Kasumi-1 (cell line): ENCODE results near the gene CNRIP1.
"Not testable (repeated sequence)": the region's sequence is repeated elsewhere in the genome, so short reads cannot be mapped to it uniquely, and the experiment has no call there.

Experiments
- DNase-seq, 2 experiments: peaks; one replicate each; lab custom pipeline; 2025; lab: John Stamatoyannopoulos, UW

CNRIP1 gene, protein sequence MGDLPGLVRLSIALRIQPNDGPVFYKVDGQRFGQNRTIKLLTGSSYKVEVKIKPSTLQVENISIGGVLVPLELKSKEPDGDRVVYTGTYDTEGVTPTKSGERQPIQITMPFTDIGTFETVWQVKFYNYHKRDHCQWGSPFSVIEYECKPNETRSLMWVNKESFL

DNA sequence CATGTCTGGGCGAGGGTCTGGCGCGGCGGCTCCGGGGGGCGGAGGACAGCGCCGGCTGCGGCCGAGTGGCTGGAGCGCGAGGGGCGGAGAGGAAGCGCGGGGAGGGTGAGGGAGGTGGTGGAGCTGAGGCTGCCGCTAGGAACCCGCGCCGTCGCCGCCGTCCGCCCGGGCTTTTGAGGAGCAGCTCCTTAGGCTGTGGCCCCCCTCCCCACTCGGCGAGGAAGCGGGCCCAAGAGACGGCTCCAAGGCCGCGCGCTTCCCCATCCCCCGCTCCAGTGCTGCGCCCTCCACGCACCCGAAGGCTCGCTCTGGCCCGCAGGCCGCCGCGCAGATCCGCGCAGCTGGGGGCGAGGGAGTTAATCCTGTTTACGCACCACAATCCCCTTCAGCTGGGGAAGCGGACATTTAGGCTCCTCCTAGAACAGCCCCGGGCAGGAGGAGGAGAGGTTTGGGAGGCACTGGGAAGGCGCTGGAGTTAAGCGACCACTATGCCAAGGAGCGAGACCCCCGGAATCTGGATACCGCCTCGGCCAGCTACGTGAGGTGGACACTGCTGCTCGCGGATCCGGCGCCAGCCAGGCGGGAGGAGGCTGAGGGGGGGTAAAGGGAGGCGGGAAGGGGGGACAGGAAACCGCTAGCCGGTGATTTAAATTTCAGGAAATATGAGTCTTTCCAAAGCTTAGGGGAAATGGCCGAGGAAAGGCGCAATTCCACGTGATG is at the start of gene CNRIP1:
Gene CNRIP1, minus strand, starts transcription at position 552 of the 720 bp plus-strand sequence. Its CDS starts 549 bp downstream, at position 3.
- peak; percentile 15 to 45 for DNase-seq

DNA sequence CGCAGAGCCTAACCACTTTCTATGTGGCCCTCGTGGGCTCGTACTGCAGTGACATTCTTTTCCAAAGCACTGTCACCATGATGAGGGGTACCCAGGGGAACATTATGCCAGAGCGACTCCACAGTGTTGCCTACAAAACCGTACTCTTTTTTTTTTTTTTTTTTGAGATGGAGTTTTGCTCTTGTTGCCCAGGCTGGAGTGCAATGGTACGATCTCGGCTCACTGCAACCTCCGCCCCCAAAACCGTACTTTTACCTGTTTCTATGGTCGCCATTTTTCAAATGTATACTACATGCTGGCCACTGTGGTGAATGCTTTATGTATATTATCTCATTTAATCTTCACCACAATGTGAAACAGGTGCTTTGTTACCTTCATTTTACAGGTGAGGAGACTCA is 49.6 kb upstream of the CNRIP1 start:
- no peak for DNase-seq

DNA sequence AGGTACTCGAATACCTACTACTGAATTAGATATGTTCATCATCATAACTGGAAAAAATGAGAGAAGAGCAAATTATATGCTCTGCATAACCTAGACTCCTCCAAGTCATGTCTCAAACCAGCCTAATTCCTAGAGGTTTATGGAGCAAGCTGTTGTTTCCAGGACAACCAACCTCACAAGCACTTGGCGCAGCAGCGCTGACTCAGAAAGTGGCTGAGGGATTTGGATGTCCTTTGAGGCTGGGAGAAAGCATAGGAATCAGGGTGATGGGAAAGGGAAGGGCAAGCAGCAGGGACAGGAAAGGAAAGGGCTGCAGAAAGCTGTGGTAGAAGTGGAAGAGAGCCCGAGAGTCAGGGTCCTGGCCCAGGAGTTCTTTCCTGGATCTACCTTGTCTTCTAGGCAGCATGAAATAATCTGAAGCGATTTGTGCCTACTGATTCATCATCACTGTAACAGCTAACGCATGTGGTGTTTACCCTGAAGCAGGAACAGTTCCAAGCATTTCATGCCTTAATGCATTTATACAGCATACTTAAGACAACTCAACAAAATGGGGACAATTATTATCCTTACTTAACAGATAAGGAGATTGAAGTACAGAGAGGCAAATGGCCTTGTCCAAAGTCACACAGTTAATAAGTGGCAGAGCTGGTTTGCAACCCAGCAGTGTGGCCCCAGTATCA is 49.0 kb upstream of the CNRIP1 start:
- peak in 1 of 2 experiments; percentile 10 for DNase-seq

DNA sequence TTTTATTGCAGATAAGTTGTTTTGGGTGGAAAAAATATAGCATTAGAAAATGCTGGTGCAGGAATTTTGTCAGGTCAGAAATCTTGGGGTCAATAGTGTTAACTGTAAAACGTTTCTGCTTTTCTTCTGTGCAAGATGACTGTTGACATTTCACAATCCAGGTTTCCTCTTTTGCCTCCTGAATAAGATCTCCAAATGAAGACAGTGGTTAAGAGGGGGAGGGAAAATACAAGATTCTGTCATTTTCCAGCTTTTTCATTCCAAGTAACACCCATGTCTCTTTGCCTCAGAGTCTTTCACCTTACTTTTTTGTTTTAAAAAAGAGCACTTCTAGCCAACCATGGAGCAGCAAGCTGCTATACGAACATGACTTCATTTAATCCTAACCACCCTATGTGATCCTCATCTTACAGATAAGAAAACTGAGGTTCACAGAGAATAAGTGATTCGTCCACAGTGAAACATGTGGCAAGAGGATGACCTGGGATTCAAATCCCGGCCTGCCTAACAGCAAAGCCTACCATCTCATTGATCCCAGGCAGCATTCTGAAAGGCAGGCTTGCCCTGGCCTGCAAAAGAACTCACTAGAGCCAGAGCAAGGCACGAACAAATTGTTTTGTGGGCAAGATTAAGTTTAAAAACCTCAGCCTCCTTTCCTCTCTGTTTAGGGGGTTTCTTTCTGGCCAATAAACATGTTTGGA is 48.4 kb upstream of the CNRIP1 start:
- peak; percentile 86 to 91 for DNase-seq

DNA sequence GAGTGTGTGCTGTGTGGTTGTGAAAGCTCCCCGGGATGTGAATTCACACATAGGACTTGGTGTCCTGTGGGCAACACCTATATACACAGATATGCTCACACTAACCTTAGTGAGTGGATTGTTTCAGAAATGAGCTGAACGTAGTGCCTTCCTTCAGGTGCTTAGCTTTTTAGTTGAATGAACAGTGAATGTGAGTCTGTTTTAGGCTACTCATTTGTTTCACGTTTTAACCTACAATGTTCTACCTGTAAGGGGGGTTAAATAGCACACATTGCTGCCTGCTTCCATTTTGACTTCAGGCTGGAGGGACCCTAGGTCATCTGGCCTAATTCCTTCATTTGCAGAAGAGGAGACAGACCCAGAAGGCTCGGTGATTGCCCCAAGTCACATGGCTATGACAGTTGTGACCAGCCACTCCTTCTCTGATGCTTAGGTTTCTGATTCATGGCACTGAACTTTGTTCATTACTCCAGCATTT is 46.4 kb upstream of the CNRIP1 start:
- peak; percentile 52 to 71 for DNase-seq

DNA sequence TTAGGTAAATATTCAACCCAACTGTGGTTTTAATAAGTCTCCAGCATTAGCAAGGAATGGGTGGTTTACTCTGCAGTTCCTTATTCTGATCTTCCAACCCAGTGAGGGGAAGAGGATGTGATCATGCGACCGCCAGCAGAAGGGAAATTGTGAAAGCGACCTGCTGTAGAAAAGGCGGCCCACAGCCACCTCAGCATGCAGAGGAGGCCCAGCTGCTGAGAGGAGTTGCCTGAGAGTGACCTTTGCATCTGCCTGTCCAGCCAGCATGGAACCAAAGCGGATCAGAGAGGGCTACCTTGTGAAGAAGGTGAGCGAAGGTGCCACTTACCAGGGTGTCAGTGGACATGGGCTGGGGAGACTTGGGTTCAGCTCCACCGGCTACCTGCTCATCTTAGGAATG is 45.3 kb upstream of the CNRIP1 start, which contains the start of gene PLEK:
Gene PLEK, plus strand, starts transcription at position 196 of the 400 bp plus-strand sequence. Its CDS starts 70 bp downstream, at position 266.
- peak; percentile 97 to 98 for DNase-seq

DNA sequence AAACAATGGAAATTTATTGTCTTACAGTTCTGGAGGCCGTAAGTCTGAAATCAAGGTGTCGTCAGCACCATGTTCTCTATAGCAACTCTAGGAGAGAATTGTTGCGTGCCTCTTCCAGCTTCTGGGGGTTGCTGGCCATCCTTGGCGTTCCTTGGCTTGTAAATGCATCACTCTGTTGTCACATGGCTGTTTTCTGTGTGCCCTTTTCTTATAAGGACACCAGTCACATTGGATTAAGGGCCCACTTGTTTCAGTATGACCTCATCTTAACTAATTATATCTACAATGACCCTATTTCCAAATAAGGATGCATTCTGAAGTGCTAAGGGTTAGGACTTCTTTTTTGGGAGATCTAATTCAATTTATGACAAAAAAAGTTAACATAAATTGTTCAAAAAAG is 44.0 kb upstream of the CNRIP1 start:
- no peak for DNase-seq

DNA sequence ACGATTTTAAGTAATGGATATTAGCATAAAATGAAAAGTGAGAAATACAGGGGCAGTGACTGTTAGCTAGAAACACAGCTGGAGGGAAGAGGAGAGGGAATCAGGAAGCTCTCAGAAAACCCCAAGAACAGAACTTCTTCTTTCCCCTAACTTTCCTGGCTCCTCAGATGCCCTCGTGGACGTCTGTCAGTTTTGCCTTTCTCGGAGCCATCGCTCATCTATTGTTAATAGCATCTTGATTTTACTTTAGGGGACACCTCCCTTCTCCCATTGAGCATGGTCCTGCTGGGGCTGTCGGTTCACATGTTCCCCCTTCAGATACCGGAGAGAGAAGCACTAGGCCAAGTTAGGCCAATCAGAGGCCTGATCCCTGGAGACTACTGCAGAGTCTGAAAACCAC is 43.0 kb upstream of the CNRIP1 start:
- DNase-seq: peak; percentile 67 to 79

DNA sequence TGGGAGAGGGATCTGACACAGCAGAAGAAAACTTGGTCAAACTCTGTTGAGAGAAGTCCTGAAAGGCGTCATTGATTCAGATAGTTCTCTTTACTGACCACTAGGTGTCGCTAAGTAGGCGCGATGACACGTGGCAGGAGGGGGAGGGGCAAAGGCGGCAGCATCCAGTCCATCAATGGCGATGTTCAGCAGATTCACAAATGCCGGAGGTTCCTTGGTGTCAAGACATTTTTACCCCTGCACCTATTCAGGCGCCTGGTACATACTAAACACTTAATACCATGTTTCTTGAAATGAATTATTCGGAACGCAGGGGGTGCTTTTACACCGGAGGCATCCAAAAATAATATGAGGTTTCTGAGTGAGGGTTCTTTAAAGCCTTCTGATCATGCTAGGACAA is 42.3 kb upstream of the CNRIP1 start:
- peak; percentile 88 to 92 for DNase-seq

DNA sequence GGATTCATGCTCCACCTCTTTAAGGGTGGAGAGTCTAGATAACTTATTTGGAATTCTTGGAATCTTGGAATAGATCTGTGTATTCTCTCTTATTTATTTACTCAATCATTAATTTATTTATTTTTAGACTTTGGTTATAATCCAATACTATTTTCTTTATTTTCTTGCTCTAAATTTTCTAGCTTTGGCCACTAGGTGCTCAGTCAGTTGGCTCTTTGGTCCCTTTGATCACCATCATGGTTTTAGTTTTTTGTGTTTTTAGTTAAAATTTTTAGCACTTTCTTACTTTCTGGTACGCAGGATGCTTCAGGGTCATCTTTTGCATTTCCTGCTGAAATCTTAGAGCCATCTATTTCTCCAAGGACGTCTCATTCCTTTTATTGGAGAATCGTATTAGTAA is 40.1 kb upstream of the CNRIP1 start:
- peak; percentile 16 to 21 for DNase-seq

DNA sequence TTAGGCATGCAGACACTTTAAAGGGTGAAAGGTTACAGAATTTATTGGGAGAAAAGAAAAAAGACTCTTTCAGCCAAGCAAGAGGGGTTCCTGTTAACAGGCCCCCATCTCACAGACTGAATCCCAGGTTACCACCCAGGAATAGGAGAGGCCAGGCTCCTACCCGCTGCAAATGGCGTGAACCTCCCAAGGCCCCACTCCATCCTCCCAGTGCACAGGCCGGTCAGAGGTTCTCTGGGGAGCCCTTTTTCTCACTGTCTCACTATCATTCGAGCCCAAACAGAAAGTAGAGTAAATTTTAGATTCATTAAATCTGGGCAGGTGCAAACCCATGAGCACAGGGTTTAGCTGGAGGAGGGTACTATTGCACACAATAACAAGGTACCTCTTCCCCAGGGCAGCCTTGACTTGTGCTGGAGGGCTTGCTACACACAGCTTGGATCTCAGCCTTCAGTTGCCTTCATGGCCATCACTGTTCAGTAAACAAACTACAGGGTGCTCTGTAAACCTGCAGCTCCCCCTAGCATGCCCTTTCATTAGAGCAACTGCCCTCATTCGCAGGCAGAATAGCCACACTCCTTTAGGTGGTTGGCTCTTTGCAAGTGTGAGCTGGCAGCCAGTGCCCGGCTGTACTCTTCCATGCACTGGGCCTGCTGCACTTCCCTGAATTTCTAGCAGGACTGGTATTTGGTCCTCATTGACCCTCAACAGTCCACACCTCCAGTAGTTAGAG is 38.0 kb upstream of the CNRIP1 start:
- peak; percentile 53 to 76 for DNase-seq

DNA sequence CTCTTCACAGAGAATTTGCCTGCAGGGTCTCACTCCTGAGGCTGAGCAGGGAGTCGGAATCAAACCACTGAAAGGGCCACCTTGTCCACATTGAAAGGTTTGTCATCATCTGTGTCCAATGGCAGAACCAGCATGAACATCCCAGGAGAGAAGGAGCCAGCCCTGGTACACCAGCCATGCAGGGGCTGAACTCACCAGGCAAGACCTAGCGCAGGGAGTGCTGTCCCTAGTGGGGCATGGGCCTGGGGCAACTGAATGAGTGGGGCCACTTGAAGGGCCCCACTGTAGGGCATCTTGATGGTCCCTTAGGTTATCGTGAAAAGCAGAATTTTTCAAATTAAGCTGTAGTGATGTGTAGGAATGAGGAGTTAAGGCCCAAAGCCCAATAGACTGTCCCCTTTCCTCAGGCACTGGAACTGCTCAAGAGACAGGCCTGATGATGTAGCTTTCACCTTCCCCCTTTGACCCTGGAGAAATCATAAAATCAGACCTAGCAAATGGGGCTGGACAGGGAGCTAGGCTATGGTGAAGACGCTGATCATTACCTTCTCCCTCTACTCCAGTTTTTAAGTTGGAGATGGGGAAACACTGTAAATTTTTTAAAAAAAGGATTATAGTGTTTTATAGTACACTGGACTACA is 37.0 kb upstream of the CNRIP1 start:
- no peak for DNase-seq

DNA sequence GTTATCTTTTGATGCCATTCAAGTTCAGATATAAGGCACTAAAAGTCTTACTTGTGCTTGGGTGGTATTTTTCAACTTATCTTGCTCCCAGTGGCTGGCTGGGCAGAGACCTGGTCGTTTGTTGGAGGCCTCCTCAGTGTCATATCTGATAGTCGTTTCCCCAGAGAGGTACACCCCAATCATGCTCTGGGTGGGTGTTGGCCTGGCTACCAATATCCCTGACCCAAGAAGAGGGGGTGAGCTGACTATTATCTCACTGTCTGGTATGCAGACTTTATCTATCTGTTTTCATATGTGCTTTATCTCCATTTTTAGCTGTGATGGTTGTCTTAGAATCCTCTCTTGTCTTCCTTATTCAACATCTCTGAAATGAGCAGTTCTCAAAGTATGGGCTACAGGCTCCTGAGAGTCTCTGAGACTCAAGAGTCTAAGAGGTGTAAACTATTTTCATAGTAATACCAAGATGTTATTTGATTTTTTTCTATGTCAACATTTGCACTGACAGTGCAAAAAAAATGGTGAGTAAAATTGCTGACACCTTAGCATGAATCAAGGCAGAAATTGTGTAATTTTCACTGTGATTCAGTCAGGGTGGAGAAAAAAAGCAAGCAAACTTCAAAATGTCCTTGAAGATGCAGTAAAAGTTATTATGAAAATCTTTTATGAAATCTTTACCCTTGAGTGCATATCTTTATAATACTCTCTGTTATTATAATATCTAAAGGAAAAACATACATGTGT is 33.1 kb upstream of the CNRIP1 start:
- DNase-seq: no peak

DNA sequence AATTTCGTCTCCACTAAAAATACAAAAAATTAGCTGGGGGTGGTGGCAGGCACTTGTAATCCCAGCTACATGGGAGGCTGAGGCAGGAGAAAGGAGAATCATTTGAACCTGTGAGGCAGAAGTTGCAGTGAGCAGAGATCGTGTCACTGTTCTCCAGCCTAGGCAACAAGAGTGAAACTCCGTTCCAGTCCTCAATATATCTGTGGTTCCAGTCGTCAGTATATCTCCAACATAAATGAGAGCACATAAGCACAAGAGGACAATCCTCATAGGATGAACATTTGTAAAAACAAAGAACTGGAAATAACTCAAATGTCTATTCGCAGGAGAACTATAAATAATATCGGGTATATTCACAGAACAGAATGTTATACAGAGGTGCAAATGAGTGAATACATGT is 32.2 kb upstream of the CNRIP1 start:
- no peak for DNase-seq

DNA sequence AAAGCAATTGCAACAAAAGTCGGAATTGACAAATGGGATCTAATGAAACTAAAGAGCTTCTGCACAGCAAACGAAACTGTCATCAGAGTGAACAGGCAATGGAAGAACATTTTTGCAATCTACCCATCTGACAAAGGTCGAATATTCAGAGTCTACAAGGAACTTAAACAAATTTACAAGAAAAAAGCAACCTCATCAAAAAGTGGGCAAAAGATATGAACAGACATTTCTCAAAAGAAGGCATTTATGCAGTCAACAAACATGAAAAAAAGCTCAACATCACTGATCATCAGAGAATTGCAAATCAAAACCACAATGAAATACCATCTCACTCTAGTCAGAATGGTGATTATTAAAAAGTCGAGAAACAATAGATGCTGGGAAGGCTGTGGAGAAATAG is 29.3 kb upstream of the CNRIP1 start:
- DNase-seq: not testable (repeated sequence)

DNA sequence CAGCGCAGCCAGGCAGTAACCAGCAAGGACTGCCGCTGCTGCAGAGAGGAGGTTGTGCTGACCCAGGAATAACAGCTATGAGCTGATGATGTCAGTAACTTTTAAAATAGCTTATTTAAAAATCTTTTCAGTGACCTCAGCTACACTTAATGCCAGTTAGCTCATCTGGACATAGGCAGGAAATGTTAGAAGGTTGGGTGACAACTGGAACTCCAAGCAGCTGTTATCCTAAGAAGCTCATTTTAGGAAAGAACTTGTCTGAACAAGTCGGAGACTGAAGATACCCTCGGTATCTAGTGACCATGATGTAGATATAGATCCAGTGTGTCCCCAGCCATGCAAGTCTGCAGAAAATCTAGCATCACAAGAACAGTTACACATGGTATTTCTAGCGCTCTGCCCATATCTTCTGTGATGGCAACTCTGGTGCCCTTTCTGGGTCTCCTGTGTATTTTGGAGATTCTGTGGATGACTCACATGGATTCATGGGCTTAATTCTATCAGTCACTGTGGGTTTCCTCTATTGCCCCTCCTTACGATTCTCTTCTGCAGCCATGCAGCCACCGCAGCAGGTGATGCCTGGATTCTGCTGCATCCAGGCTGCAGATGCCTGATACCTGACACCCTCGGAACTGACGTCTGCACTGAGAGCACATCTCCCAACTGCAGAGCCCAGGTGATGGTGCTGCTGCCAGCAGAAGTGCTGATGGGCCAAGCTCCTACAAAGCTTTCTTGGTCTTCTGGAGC is 25.6 kb upstream of the CNRIP1 start:
- no peak for DNase-seq

DNA sequence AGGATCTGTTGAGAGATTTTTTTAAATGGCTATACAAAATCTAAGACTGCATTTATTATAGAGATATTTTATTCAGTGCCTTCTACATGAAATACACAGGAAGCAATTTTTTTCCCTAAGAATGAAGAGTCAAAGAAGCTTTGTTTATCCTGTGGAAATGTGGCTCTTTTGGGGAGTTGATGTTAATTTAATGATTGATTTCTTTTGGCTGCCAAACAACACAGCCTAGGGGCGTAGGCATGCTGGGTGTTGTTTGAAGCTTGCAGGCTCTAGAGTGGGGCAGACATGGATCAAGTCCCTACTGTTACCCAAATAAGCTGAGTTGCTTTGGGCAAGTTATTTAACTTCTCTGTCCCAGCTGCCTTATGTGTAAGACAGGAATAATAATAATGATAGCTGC is 24.3 kb upstream of the CNRIP1 start:
- DNase-seq: no peak

DNA sequence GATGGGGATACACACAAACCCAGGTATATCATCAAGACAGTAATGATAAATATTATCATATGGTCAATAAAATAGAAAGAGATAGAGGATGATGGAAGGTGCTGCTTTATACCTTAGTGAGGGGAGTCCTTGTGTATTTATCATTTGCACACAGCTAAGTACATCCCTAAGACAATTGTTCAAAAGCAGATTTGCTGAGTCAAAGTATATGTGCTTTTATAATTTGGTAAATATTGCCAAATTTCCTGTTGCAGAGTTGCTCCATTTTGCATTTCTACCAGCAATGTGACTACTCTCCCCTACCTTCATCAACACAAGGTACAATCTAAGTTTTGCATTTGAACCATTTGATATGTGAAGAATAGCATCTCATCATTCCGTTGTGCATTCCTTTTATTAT is 22.7 kb upstream of the CNRIP1 start:
- DNase-seq: no peak

DNA sequence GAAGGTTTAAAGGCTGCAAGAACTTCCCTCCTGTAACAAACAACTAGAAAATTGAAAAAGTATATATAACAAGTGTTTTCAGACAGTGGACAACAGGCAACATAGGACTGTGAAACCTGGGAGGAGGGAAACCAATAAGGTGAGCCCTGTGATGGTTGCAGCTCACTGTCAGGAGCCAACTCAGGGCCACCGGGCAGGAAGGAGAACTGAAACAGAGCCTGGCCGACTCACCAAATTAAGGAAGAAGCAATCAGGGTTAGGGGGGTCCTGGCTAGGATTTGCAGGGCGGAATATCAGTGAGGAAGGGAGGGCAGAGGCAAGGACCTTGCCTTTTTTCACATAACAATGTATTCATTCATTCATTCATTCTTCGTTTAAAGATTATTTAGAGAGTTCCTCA is 21.8 kb upstream of the CNRIP1 start:
- no peak for DNase-seq

DNA sequence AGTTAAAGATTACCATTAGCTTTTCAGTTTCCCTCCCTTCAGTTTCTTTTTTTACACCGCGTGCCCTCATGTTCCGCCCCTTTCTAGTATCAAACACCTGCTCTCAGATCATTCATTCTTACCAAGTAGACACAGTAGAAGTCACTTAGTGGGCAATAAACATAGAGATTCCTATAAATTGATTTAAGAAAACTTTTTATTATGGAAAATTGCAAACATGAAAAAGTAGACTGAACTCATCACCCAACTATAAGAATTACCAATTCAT is 21.2 kb upstream of the CNRIP1 start:
- no peak for DNase-seq
